Small intestine (tissue), 7 donors: ENCODE measurements around the gene SF3B5. TPM values are rescaled to one million over a fixed set of nuclear protein-coding genes. Genes with fewer than 3 reads are reported as not detected.

Experiments used
- DNase-seq, 2 donors: peaks; one replicate each; pipeline versions ENCODE4 v3.0.0 to v3.0.0-alpha.2; 2013
- FAIRE-seq: peaks from 2 replicates; lab custom pipeline; 2012; peaks lifted over from hg19 to GRCh38; lab: Jason Lieb, UNC
- H3K27ac ChIP-seq, 3 donors: one replicate each; pipeline ENCODE4 v1.5.1; 2013; ENCODE audit warnings: low read length in 2 of 3, mild to moderate bottlenecking in 2 of 3, control low read depth in 1 of 3, inconsistent platforms in 1 of 3, low read depth in 1 of 3, moderate library complexity in 1 of 3
- H3K27me3 ChIP-seq, 3 donors: one replicate each; pipeline ENCODE4 v1.6.1; 2013; ENCODE audit warnings: low read length in 3 of 3, inconsistent platforms in 1 of 3; ENCODE audit not compliant: control insufficient read depth in 3 of 3, insufficient read depth in 3 of 3
- H3K36me3 ChIP-seq, 3 donors: one replicate each; pipeline ENCODE4 v1.6.1; 2013; ENCODE audit warnings: low read length in 3 of 3, inconsistent platforms in 1 of 3, low read depth in 1 of 3, mild to moderate bottlenecking in 1 of 3, moderate library complexity in 1 of 3; ENCODE audit not compliant: control insufficient read depth in 3 of 3, insufficient read depth in 2 of 3
- H3K4me1 ChIP-seq, 3 donors: one replicate each; pipeline ENCODE4 v1.6.1; 2013; ENCODE audit warnings: low read length in 2 of 3, inconsistent platforms in 1 of 3, low read depth in 1 of 3, mild to moderate bottlenecking in 1 of 3, moderate library complexity in 1 of 3; ENCODE audit not compliant: control insufficient read depth in 3 of 3, insufficient read depth in 2 of 3
- H3K4me3 ChIP-seq, 3 donors: one replicate each; pipeline ENCODE4 v1.5.1; 2013; ENCODE audit warnings: low read length in 3 of 3, control low read depth in 1 of 3, inconsistent platforms in 1 of 3, low read depth in 1 of 3, mild to moderate bottlenecking in 1 of 3, moderate library complexity in 1 of 3
- H3K9me3 ChIP-seq, 2 donors: one replicate each; pipeline ENCODE4 v1.6.1; 2013; ENCODE audit warnings: low read depth in 1 of 2, low read length in 1 of 2; ENCODE audit not compliant: control insufficient read depth in 2 of 2, insufficient read depth in 1 of 2
- WGBS, 3 donors: extraction: QIAGEN DNeasy Blood & Tissue Kit; methylation state at CpG; one replicate each; pipeline ENCODE4 v1.1.7; 2013; 5-methylcytosine and 5-hydroxymethylcytosine counted together
- polyA plus RNA-seq, 4 donors: library from polyadenylated mRNA; stranded (reverse) in 3 of 4; unstranded in 1 of 4; fragments of 200-250 nt in 3 of 4; fragments of 120-200 nt in 1 of 4; gene quantifications; one replicate each; pipeline versions ENCODE4 v1.2.1 to v1.2.3, GENCODE V29; 2013
- donor health status: healthy with polysubstance abuse.
- donor health status: control.
- donor health status: control.
- donor health status: Bipolar disorder and iron deficiency.
- donor health status: healthy.

SF3B5 gene
- polyA plus RNA-seq, 4 donors: 135 to 363 (median 246) TPM

DNA sequence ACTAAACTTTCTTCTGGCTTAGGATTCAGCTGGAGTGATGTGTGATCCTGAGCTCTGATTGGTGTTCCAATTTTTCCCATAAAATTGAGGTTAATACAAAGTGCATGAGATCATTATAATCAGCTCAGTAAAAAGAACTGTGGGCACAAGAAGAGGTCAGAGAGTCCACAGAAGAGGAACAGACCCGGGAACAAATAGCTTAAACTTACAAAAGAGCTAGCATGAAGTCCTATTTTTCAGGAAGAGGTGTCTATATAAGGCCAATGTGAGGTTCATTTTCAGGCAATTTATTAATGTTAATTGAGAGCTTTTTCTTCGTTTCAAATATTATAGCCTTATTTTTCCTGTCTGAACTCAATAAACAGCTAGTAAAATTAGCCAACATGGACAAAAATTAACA, 28.0 kb upstream of the SF3B5 start:
- 55 to 65% (median 59%) methylated on average over 2 of the region's 2 CpGs for WGBS, 3 donors

DNA sequence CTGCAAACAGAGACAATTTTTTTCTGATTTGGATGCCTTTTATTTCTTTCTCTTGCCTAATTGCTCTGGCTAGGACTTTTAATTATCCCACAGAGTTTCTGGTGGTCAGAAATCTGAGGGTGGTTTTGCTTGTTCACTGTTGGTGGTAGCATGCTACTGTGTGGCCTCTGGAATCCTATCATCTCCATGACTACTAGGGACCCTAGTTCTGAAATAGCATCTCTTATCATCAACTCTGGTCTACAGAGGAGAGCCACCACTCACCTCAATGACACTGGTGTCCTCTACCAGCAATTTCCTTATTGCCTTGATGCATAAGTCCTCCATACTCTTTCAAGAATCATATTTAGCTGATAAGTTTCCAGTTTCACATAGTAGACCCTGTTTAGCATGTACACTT, 27.5 kb upstream of the SF3B5 start:
- H3K36me3 ChIP-seq: no peaks in the 10 kb centered on the region
- H3K4me1 ChIP-seq: no peaks in the 10 kb centered on the region
- no peaks in the 10 kb centered on the region for H3K27me3 ChIP-seq
- H3K9me3 ChIP-seq: no peaks in the 10 kb centered on the region
- FAIRE-seq (no peak), DNase-seq (no peak)
- H3K4me3 ChIP-seq: no peak overlapping the region
- H3K27ac ChIP-seq: no peak overlapping the region

More for the DNA sequence above, 28.0 kb upstream of the SF3B5 start:
- Histone ChIP-seq H3K4me3 (no peak overlapping the region), H3K9me3 (no peaks in the 10 kb centered on the region), H3K4me1 (no peaks in the 10 kb centered on the region), H3K27me3 (no peaks in the 10 kb centered on the region), H3K27ac (no peak overlapping the region), H3K36me3 (no peaks in the 10 kb centered on the region)
- no peak for DNase-seq
- no peak for FAIRE-seq

DNA sequence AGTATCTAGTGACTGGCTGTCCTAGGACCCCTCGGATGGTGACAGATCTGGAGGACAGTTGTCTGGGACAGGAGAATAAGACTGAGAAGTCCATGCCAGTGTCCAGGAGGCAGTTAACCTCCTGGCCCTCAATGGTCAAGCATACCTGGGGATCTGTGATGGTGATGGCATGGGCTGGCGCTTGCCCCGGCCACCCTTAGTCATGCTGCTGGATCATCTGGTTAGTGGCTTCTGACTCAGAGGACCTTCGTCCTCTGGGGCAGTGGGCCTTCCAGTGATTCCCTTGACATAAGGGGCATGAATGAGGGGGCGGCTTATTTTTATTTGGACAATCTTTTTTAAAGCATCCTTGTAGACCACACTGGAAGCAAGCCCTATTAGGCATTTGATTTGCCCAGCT, 24.0 kb upstream of the SF3B5 start:
- 90 to 95% (median 94%) methylated on average over 5 of the region's 5 CpGs for WGBS, 3 donors
- Histone ChIP-seq H3K27ac (no peak overlapping the region), H3K36me3 (no peaks in the 10 kb centered on the region), H3K27me3 (no peaks in the 10 kb centered on the region), H3K4me3 (no peak overlapping the region), H3K9me3 (no peaks in the 10 kb centered on the region), H3K4me1 (no peaks in the 10 kb centered on the region)
- DNase-seq: no peak
- no peak for FAIRE-seq

DNA sequence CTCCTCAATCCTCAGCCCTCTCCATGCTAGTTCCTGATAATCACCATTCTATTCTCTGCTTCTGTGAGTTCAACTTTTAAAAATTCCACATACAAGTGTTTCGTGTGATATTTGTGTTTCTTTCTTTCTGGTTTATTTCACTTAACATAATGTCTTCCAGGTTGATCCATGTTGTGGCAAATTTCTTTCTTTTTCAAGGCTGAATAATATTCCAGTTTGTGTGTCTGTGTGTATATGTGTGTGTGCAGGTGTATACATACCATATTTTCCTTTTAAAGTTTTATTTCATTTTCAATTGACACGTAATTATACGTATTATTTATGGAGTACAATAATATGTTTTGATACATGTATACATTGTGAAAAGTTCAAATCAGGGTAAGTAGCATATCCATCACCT, 19.8 kb upstream of the SF3B5 start:
- no peaks in the 10 kb centered on the region for H3K4me1 ChIP-seq
- no peaks in the 10 kb centered on the region for H3K36me3 ChIP-seq
- no peaks in the 10 kb centered on the region for H3K9me3 ChIP-seq
- H3K27ac ChIP-seq: no peak overlapping the region
- no peaks in the 10 kb centered on the region for H3K27me3 ChIP-seq
- DNase-seq (no peak), FAIRE-seq (no peak)
- 90 to 99% (median 92%) methylated on average over 3 of the region's 3 CpGs for WGBS, 3 donors
- no peak overlapping the region for H3K4me3 ChIP-seq

DNA sequence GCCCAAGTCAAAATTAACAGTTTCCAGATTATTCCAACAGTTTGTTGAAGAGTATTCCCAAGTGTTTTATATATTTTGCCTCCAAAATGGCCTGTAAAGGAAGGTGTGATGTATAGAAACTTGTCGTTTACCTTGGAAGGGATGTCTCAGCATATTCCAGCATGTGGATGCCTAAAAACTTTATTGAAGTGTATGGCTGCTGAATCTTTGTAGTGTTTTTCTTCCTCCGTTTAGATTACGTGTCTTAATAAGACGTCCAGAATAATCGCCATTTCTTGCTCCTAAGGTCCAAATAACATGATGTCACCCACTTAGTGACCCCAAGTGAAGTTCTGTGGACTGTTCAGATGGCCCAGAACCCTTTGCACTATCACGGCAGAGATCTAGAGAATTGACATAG, 18.0 kb upstream of the SF3B5 start:
- Histone ChIP-seq H3K27me3 (no peaks in the 10 kb centered on the region), H3K4me1 (no peaks in the 10 kb centered on the region), H3K27ac (no peak overlapping the region), H3K36me3 (no peaks in the 10 kb centered on the region), H3K4me3 (no peak overlapping the region), H3K9me3 (no peaks in the 10 kb centered on the region)
- 93 to 98% (median 94%) methylated on average over 6 of the region's 6 CpGs for WGBS, 3 donors
- FAIRE-seq (no peak), DNase-seq (no peak)

DNA sequence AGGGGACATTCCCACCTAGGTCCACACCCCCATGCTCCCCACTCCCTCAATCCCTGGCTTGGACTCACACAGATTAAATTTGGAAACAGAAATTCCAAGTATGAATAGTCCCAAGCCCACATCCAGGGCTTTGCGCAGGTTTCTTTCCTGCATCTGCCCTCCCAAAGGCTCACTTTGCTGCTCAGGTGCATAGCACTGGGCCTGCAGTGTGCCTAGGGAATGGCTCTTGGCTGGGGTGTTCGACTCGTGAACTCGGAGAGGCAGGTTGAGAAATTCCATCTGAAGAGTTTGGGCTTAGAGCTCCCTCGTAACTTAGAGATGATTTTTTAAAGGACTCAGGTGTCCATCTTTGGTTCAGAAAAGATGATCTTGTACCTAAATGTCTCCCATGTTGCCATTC, 14.8 kb upstream of the SF3B5 start:
- DNase-seq: no peak
- no peaks in the 10 kb centered on the region for H3K9me3 ChIP-seq

DNA sequence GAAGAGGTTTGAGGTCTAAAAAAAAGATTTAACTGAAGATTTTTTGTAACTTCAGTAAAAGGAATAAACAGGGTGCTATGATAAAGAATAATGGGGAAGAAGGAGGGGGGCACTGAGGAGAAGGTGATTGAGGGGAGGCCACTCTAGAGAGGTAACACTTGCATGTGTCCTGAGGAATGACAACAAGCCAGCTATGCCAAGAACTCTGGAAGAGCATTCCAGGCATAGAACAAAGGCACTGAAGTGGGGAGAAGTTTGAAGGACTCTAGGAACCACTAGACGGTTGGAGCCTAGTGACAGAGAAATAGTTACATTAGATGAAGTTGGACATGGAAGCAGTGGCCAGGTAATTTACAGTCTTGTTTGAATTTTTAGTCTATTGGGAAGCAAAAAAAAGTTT, 10.8 kb upstream of the SF3B5 start:
- H3K4me1 ChIP-seq: no peaks in the 10 kb centered on the region
- DNase-seq (no peak), FAIRE-seq (no peak)
- no peaks in the 10 kb centered on the region for H3K9me3 ChIP-seq
- no peak overlapping the region for H3K4me3 ChIP-seq
- 78 to 91% (median 86%) methylated on average over 1 of the region's 1 CpG for WGBS, 3 donors
- H3K27ac ChIP-seq: no peak overlapping the region
- H3K27me3 ChIP-seq: no peaks in the 10 kb centered on the region
- H3K36me3 ChIP-seq: no peaks in the 10 kb centered on the region

More for the DNA sequence above, 14.8 kb upstream of the SF3B5 start:
- Histone ChIP-seq H3K4me3 (no peak overlapping the region), H3K27ac (no peak overlapping the region), H3K27me3 (no peaks in the 10 kb centered on the region), H3K4me1 (no peaks in the 10 kb centered on the region), H3K36me3 (no peaks in the 10 kb centered on the region)
- WGBS, 3 donors: 79 to 90% (median 83%) methylated on average over 5 of the region's 5 CpGs
- FAIRE-seq: no peak

DNA sequence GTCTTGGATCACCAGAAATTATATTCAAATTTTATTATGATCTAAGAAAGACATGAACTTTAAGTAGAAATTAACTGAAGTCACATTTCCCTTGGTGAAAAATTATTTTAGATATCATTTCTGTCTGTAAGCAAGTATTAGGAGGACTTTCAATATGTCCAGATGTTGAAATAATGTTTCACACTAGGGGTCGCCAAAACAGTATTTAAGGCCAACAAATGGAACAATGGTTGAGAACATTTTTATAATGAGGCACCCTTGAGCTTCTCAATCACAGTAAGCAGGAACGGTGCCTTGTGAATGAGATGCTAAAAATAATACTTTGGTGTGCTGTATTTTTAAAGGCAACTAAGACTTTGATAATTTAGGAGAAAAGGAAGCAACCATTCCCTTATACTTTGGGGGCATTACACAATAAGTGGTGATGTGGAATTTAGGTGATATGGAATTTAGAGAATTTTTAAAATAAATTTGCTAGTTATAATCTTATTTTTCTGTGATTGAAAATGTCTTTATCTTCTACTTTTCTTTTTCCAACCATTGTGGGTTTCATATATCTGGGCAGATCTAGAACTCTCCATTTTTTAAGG, 9.6 kb upstream of the SF3B5 start:
- FAIRE-seq (peak; percentile 85), DNase-seq (peak; percentile 66 to 74)
- Histone ChIP-seq H3K4me3 (no peak overlapping the region), H3K36me3 (no peaks in the 10 kb centered on the region), H3K27ac (no peak overlapping the region), H3K9me3 (no peaks in the 10 kb centered on the region), H3K4me1 (no peaks in the 10 kb centered on the region), H3K27me3 (no peaks in the 10 kb centered on the region)
- 0% methylated on average over 2 of the region's 2 CpGs for WGBS, 3 donors

DNA sequence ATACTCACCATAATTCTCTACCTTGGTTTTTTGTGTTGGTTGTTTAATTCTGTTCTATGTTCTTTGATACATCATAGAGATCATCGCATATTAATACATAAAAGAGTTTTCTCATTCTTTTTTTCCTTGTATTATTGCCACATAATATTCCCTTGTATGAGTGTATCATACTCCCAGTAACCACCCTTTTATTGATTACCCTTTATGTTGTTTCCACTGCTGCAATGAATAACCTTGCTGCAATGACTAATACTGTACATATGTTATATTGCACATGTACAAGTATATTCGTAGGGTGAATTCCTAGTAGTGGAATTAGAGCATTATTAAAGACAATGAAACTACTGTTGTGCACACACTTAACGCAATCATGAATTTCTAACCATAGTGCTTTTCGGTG, 9.1 kb upstream of the SF3B5 start:
- FAIRE-seq (no peak), DNase-seq (peak in 1 of 2 donors; percentile 9)
- H3K4me3 ChIP-seq: no peak overlapping the region
- H3K4me1 ChIP-seq: no peaks in the 10 kb centered on the region
- no peaks in the 10 kb centered on the region for H3K36me3 ChIP-seq
- H3K27me3 ChIP-seq: no peaks in the 10 kb centered on the region
- no peak overlapping the region for H3K27ac ChIP-seq
- 44 to 59% (median 55%) methylated on average over 4 of the region's 4 CpGs for WGBS, 3 donors
- no peaks in the 10 kb centered on the region for H3K9me3 ChIP-seq
